Ovary (tissue), 9 donors: Measurements from ENCODE around the gene TMEM202. TPM values are rescaled to one million over a fixed set of nuclear protein-coding genes. Genes with fewer than 3 reads are reported as not detected.

Experiments
- DNase-seq, 5 donors: peaks; one replicate each; pipeline ENCODE4 v3.0.0-alpha.2; 2019 to 2020
- H3K27ac ChIP-seq, 2 donors: fragments of 200-600 bp; one replicate each; pipeline versions ENCODE4 v1.5.1 to v1.8.0; 2019 to 2022
- H3K27me3 ChIP-seq: fragments of 200-600 bp; one replicate; pipeline ENCODE4 v1.8.0; 2022
- H3K36me3 ChIP-seq: fragments of 200-600 bp; sonication (generic); one replicate; pipeline ENCODE4 v1.5.1; 2019
- H3K4me1 ChIP-seq: one replicate; pipeline ENCODE4 v1.8.1; 2013; ENCODE audit warnings: mild to moderate bottlenecking, moderate library complexity; ENCODE audit not compliant: insufficient read depth
- H3K4me3 ChIP-seq: fragments of 200-600 bp; sonication (generic); one replicate; pipeline ENCODE4 v1.5.1; 2017
- H3K9me3 ChIP-seq, 2 donors: fragments of 200-600 bp in 1 of 2; sonication (generic) in 1 of 2; one replicate each; pipeline versions ENCODE4 v1.5.1 to v1.8.1; 2013 to 2019; ENCODE audit warnings: mild to moderate bottlenecking in 1 of 2, moderate library complexity in 1 of 2
- EP300 ChIP-seq: sonication (generic); formaldehyde crosslinking; IDR thresholded peaks from one replicate; pipeline ENCODE4 v1.6.1; 2017; ENCODE audit warnings: antibody characterized with exemption
- POLR2A ChIP-seq: fragments of 450-650 bp; IDR thresholded peaks from one replicate; pipeline ENCODE4 v1.6.1; 2017; ENCODE audit warnings: antibody characterized with exemption, mild to moderate bottlenecking, moderate library complexity
- WGBS, 3 donors: extraction: QIAGEN DNeasy Blood & Tissue Kit in 1 of 3; methylation state at CpG; one replicate each; pipeline versions ENCODE4 v1.1.5 to v1.1.7; 2013 to 2017; 5-methylcytosine and 5-hydroxymethylcytosine counted together
- intact Hi-C, 4 donors: fragments of 100-400 bp; cut with DNase I; formaldehyde crosslinking; loops; one replicate each; pipeline versions ENCODE4 v1.11.0 to v1.15.1; 2022 to 2023
- polyA plus RNA-seq, 2 donors: library from polyadenylated mRNA; stranded (reverse); fragments of 200-250 nt in 1 of 2; fragments of 350-450 nt in 1 of 2; fragmentation: Illumina TruSeq in 1 of 2; extraction: RNeasy Lipid Tissue Mini Kit (QIAGEN cat#74804) in 1 of 2; gene quantifications; one replicate each; pipeline ENCODE4 v1.2.3, GENCODE V29; 2013 to 2014
- total RNA-seq, 7 donors: library from RNA; depleted of rRNA in 2 of 7; stranded (reverse); fragments of >200 nt in 2 of 7; fragmentation: NEBNext Ultra II Directional in 3 of 7; extraction: Animal tissue kit (Norgen Biotek cat#: 25700) in 3 of 7; gene quantifications; one replicate each; pipeline versions ENCODE4 v1.1.0 to v1.2.4, GENCODE V29; 2016 to 2023
- TF ChIP-seq, protein P1 (sequence below), 3 donors: fragments of 450-650 bp in 2 of 3; fragments of 200-600 bp in 1 of 3; IDR thresholded peaks; one replicate each; pipeline versions ENCODE4 v1.5.1 to v1.8.0; 2016 to 2022; ENCODE audit warnings: antibody characterized with exemption in 3 of 3, mild to moderate bottlenecking in 1 of 3
- donor health status: DM: no; HTN: no; CAD: no; lungs with moderate emphysema.
- donor health status: DM: no; HTN: no; CAD: no.
- donor health status: Bipolar disorder and iron deficiency.
- donor health status: DM: yes; HTN: yes; CAD: no.
- donor health status: DM: no; HTN: no; CAD: no.
- donor health status: DM: yes; HTN: yes; CAD: no.

The TMEM202 gene
- total and polyA plus RNA-seq, 9 donors = not detected

DNA sequence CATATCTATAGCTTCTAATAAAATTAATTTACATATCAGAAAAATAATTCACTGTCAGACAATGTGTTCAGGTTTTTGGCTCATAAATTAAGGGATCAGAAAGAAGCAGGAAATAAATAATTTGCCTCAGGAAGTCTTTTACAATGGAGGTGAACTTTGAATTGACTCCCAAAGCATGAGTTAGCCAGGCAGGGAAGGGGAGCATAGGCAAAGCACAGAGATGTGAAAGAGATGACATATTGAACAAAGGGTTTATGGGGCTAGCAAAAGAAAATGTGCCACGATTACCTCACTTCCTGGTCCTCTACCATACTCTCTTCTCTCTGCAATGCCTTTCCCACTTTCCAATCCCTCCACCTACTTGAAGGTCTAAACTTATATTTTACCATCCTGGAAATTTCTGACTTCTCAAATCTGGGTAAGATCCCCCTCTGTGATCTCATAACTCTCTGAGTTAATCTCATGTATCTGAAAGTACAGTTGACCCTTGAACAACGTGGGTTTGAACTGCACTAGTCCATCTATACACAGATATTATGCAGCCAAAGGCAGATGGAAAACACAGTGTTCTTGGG, 18.2 kb upstream of the TMEM202 start:
- TF ChIP-seq POLR2A (no peak), EP300 (no peak)
- TF ChIP-seq, protein P1, sequence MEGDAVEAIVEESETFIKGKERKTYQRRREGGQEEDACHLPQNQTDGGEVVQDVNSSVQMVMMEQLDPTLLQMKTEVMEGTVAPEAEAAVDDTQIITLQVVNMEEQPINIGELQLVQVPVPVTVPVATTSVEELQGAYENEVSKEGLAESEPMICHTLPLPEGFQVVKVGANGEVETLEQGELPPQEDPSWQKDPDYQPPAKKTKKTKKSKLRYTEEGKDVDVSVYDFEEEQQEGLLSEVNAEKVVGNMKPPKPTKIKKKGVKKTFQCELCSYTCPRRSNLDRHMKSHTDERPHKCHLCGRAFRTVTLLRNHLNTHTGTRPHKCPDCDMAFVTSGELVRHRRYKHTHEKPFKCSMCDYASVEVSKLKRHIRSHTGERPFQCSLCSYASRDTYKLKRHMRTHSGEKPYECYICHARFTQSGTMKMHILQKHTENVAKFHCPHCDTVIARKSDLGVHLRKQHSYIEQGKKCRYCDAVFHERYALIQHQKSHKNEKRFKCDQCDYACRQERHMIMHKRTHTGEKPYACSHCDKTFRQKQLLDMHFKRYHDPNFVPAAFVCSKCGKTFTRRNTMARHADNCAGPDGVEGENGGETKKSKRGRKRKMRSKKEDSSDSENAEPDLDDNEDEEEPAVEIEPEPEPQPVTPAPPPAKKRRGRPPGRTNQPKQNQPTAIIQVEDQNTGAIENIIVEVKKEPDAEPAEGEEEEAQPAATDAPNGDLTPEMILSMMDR (IDR thresholded peaks at IDR 0.05) = no peak
- Histone ChIP-seq H3K27ac (no peak overlapping the region), H3K4me3 (no peak overlapping the region), H3K36me3 (no peaks in the 10 kb centered on the region), H3K27me3 (no peaks in the 10 kb centered on the region), H3K9me3 (peaks cover 0 to 3% of the 10 kb centered on the region in 2 donors), H3K4me1 (peaks cover 2% of the 10 kb centered on the region)
- WGBS, 3 donors = 42 to 53% (median 43%) methylated on average over 2 of the region's 2 CpGs
- intact Hi-C loops = no loop called here
- DNase-seq = no peak

DNA sequence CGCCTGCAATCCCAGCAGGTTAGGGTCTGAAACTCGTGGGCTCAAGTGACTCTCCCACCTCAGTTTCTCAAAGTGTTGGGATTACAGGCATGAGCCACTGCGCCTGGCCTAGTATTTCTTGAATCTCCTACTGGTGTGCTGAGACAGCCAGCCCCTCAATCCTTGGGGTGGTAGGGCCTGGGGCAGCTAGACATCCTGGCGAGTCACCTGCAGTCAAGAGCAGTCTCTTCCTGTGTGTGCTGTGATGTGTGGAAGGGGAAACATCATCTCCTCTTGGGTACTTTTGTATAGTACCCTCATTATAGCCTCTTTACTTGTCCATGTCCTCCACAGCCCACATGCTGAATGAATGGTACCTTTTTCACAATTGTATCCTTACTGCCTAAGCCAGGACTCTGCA, 17.4 kb upstream of the TMEM202 start:
- 59 to 65% (median 61%) methylated on average over 4 of the region's 4 CpGs for WGBS, 3 donors
- Histone ChIP-seq H3K27ac (no peak overlapping the region), H3K4me1 (no peaks in the 10 kb centered on the region), H3K4me3 (no peak overlapping the region), H3K36me3 (no peaks in the 10 kb centered on the region), H3K27me3 (no peaks in the 10 kb centered on the region), H3K9me3 (peaks cover 0 to 3% of the 10 kb centered on the region in 2 donors)
- TF ChIP-seq, protein P1 (IDR thresholded peaks at IDR 0.05) = no peak
- TF ChIP-seq EP300 = no peak
- no peak for TF ChIP-seq POLR2A
- intact Hi-C loops = no loop called here
- no peak for DNase-seq

- intact Hi-C loops = no loop called here
- TF ChIP-seq, protein P1 (IDR thresholded peaks at IDR 0.05) = no peak
- no peak for TF ChIP-seq EP300
- no peak for TF ChIP-seq POLR2A
Observed at GRCh38 chr15:72382146-72382545, 16.0 kb upstream of the TMEM202 start.

GRCh38 chr15:72387741-72388140, 10.4 kb upstream of the TMEM202 start:
- intact Hi-C loops = no loop called here
- DNase-seq = no peak
- H3K4me1 ChIP-seq = no peaks in the 10 kb centered on the region
- H3K27me3 ChIP-seq = no peaks in the 10 kb centered on the region
- no peaks in the 10 kb centered on the region for H3K36me3 ChIP-seq
- no peak for TF ChIP-seq EP300
- TF ChIP-seq POLR2A = no peak
- TF ChIP-seq, protein P1 (IDR thresholded peaks at IDR 0.05) = no peak
- no peak overlapping the region for H3K4me3 ChIP-seq
- peaks cover 0 to 3% of the 10 kb centered on the region in 2 donors for H3K9me3 ChIP-seq
- no peak overlapping the region for H3K27ac ChIP-seq

More at GRCh38 chr15:72382146-72382545, 16.0 kb upstream of the TMEM202 start:
- Histone ChIP-seq H3K9me3 (peaks cover 0 to 3% of the 10 kb centered on the region in 2 donors), H3K4me1 (no peaks in the 10 kb centered on the region), H3K4me3 (no peak overlapping the region), H3K36me3 (no peaks in the 10 kb centered on the region), H3K27ac (no peak overlapping the region), H3K27me3 (no peaks in the 10 kb centered on the region)
- no peak for DNase-seq
- WGBS, 3 donors = 46 to 71% (median 56%) methylated on average over 2 of the region's 2 CpGs
